ENCODE data around the gene NPFFR1.

The NPFFR1 gene

DNA sequence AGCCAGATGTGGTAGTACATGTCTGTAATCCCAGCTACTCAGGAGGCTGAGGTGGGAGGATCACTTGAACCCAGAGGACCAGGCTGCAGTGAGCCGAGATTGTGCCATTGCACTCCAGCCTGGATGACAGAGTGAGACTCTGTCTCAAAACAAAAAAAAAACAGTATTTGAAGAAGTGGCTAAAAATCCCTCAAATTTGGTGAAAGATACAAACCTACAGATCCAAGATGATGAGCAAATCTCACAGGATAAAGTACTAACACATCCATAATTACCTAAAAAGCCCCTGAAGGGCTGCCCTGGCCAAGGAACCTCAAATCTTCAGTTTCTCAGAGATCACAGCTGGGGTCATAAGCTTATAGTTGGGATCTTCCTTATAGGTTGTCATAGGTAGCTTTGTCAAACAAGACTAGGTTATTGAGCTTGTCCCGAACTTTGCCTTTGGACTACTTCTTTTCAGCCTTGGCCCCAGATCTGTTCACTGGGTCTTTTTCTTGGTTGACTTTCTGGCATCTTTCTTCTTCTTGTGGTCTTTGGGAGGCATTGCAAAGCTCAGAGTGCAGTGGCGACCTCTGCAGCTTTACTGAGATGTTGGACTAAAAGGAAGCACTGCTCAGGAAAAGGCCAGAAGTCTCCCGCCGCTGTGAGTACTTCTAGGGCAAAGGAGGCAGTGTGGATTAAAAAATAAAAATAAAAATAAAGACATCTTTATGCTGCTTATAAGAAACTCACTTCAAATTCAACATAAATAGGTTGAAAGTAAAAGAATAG is 84.9 kb downstream of the NPFFR1 start:
- no peak overlapping the region for H3K9ac ChIP-seq (ENCODE audit: insufficient read length)
- no peak for TF ChIP-seq POLR2AphosphoS5 (IDR thresholded peaks at IDR 0.05; ENCODE audit: borderline replicate concordance, low read depth, low read length)
- no peak for TF ChIP-seq FOXP2 (optimal IDR thresholded peaks at IDR 0.05; ENCODE audit: control extremely low read depth, extremely low read length, insufficient read depth)
- no peak for TF ChIP-seq EZH2 (IDR thresholded peaks at IDR 0.05)
- H3K4me3 ChIP-seq: no peak overlapping the region
- peaks cover 58% of the 10 kb centered on the region for H3K36me3 ChIP-seq (ENCODE audit: insufficient read depth, low read length)
- no peaks in the 10 kb centered on the region for H3K9me3 ChIP-seq (ENCODE audit: low read depth, low read length)
- DNase-seq (ENCODE audit: low read depth, low spot score): no peak
- H3K27ac ChIP-seq: no peak overlapping the region
